ENCODE data around the gene LIMK2.
A peak's percentile ranks its signal among the peaks of the same experiment; 100 is the strongest.

The LIMK2 gene

DNA sequence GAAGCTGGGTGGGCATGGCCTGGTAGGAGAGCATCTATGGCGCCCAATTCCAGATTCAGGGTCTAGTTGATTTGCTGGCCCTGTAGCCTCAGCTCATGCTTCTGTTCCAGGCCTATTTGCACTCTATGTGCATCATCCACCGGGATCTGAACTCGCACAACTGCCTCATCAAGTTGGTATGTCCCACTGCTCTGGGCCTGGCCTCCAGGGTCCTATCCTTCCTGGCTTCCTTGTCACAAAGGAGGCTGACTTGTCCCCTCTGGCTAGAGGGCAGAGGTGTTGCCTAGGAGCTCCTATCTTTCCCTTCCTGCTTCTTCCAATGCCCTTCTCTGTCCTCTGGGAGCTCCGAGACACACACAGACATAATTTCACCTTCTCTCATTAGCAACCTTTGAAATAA, 58.9 kb downstream of the LIMK2 start:
- H3K4me3 ChIP-seq (ENCODE audit: low read depth, low read length) = no peak overlapping the region
- DNase-seq (ENCODE audit: low read depth) = no peak
- TF ChIP-seq, protein P1, sequence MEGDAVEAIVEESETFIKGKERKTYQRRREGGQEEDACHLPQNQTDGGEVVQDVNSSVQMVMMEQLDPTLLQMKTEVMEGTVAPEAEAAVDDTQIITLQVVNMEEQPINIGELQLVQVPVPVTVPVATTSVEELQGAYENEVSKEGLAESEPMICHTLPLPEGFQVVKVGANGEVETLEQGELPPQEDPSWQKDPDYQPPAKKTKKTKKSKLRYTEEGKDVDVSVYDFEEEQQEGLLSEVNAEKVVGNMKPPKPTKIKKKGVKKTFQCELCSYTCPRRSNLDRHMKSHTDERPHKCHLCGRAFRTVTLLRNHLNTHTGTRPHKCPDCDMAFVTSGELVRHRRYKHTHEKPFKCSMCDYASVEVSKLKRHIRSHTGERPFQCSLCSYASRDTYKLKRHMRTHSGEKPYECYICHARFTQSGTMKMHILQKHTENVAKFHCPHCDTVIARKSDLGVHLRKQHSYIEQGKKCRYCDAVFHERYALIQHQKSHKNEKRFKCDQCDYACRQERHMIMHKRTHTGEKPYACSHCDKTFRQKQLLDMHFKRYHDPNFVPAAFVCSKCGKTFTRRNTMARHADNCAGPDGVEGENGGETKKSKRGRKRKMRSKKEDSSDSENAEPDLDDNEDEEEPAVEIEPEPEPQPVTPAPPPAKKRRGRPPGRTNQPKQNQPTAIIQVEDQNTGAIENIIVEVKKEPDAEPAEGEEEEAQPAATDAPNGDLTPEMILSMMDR (IDR thresholded peaks at IDR 0.05; ENCODE audit: insufficient read depth, low read depth, low read length, missing control alignments) = no peak

DNA sequence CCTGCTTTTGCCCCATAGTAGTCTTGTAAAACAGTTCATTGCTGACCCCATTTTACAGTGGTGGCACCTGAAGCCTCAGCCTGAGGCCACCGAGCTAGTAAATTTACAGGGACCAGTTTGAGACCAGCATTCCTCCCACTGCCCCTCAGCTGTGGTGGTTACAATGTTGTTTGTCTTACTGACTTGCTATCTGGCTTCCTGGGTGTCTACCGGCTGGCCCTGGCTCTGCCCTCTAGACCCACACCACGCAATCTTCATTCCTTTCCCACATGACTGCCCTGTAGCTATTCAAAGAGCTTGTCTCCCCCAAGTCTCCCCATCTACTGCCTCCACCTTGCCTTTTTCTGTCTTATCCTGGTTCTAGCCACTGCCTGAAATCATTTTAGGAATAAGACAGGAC, 59.4 kb downstream of the LIMK2 start:
- TF ChIP-seq, protein P1 (IDR thresholded peaks at IDR 0.05; ENCODE audit: insufficient read depth, low read depth, low read length, missing control alignments) = no peak
- no peak overlapping the region for H3K4me3 ChIP-seq (ENCODE audit: low read depth, low read length)
- no peak for DNase-seq (ENCODE audit: low read depth)

- no peak overlapping the region for H3K4me3 ChIP-seq (ENCODE audit: low read depth, low read length)
- peak; percentile 68 for DNase-seq (ENCODE audit: low read depth)
- TF ChIP-seq, protein P1 (IDR thresholded peaks at IDR 0.05; ENCODE audit: insufficient read depth, low read depth, low read length, missing control alignments) = peak; percentile 69
Measured at GRCh38 chr22:31272522-31273446, 60.7 kb downstream of the LIMK2 start.

- no peak overlapping the region for H3K4me3 ChIP-seq (ENCODE audit: low read depth, low read length)
- no peak for DNase-seq (ENCODE audit: low read depth)
- TF ChIP-seq, protein P1 (IDR thresholded peaks at IDR 0.05; ENCODE audit: insufficient read depth, low read depth, low read length, missing control alignments) = no peak
Measured at GRCh38 chr22:31274017-31274416, 61.9 kb downstream of the LIMK2 start.

DNA sequence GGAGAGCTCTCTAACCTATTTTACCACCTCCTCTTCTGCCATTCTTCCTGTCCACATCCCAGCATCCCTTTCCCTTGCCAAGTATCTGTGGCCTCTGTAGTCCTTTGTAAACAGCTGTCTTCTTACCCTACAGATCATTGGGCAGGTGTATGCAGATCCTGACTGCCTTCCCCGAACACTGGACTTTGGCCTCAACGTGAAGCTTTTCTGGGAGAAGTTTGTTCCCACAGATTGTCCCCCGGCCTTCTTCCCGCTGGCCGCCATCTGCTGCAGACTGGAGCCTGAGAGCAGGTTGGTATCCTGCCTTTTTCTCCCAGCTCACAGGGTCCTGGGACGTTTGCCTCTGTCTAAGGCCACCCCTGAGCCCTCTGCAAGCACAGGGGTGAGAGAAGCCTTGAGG, 62.9 kb downstream of the LIMK2 start:
- TF ChIP-seq, protein P1 (IDR thresholded peaks at IDR 0.05; ENCODE audit: insufficient read depth, low read depth, low read length, missing control alignments) = no peak

GRCh38 chr22:31275576-31275975, 63.5 kb downstream of the LIMK2 start:
- DNase-seq (ENCODE audit: low read depth) = no peak
- no peak overlapping the region for H3K4me3 ChIP-seq (ENCODE audit: low read depth, low read length)
- TF ChIP-seq, protein P1 (IDR thresholded peaks at IDR 0.05; ENCODE audit: insufficient read depth, low read depth, low read length, missing control alignments) = no peak

More for the DNA sequence above, 62.9 kb downstream of the LIMK2 start:
- DNase-seq (ENCODE audit: low read depth) = no peak
- no peak overlapping the region for H3K4me3 ChIP-seq (ENCODE audit: low read depth, low read length)

Measured in GM12865 (cell line).